ENCODE measurements around the gene DUSP3. TPM values are rescaled to one million over a fixed set of nuclear protein-coding genes. Genes with fewer than 3 reads are reported as not detected.
"Not testable (repeated sequence)": the region's sequence is repeated elsewhere in the genome, so short reads cannot be mapped to it uniquely, and the experiment has no call there.

Gene DUSP3
- total RNA-seq, 1 donor from 2014 or later, result 3.8 TPM

- intact Hi-C loops (cut with micrococcal nuclease), result no loop called here
These were observed 23.1 kb upstream of the DUSP3 start for GRCh38 chr17:43801844-43802243.

- intact Hi-C loops (cut with micrococcal nuclease), result no loop called here
These were observed 22.0 kb upstream of the DUSP3 start for GRCh38 chr17:43800736-43801135.

- intact Hi-C loops (cut with micrococcal nuclease), result no loop called here
These were observed 20.3 kb upstream of the DUSP3 start for GRCh38 chr17:43799047-43799446.

- intact Hi-C loops (cut with micrococcal nuclease), result not testable (repeated sequence)
These were observed 19.2 kb upstream of the DUSP3 start for GRCh38 chr17:43798024-43798423.

GRCh38 chr17:43792668-43793067, 13.9 kb upstream of the DUSP3 start:
- intact Hi-C loops (cut with micrococcal nuclease), result not testable (repeated sequence)

GRCh38 chr17:43791589-43791988, 12.8 kb upstream of the DUSP3 start:
- intact Hi-C loops (cut with micrococcal nuclease), result no loop called here

- intact Hi-C loops (cut with micrococcal nuclease), result no loop called here
These were observed 11.6 kb upstream of the DUSP3 start for GRCh38 chr17:43790311-43790940.

- intact Hi-C loops (cut with micrococcal nuclease), result no loop called here
These were observed 10.7 kb upstream of the DUSP3 start for GRCh38 chr17:43789482-43789881.

- intact Hi-C loops (cut with micrococcal nuclease), result no loop called here
These were observed 9.8 kb upstream of the DUSP3 start for GRCh38 chr17:43788540-43788939.

GRCh38 chr17:43787728-43788127, 9.0 kb upstream of the DUSP3 start:
- intact Hi-C loops (cut with micrococcal nuclease), result no loop called here

- intact Hi-C loops (cut with micrococcal nuclease), result no loop called here
These were observed 5.9 kb upstream of the DUSP3 start for GRCh38 chr17:43784628-43785101.

GRCh38 chr17:43784068-43784467, 5.3 kb upstream of the DUSP3 start:
- intact Hi-C loops (cut with micrococcal nuclease), result no loop called here

GRCh38 chr17:43782913-43783680, 4.3 kb upstream of the DUSP3 start:
- intact Hi-C loops (cut with micrococcal nuclease), result no loop called here

- intact Hi-C loops (cut with micrococcal nuclease), result no loop called here
These were observed 1.4 kb upstream of the DUSP3 start, which contains the start of gene CFAP97D1 for GRCh38 chr17:43780135-43780534. Gene CFAP97D1 (plus strand): TSS chr17:43780435. CDS start chr17:43780463, 28 bp downstream.

- intact Hi-C loops (cut with micrococcal nuclease), result loop anchor here (2.0 kb wide), 1 partner anchor 227 kb away; no protein-coding TSS in a partner anchor
These were observed 658 bp upstream of the DUSP3 start for GRCh38 chr17:43779145-43780125.

GRCh38 chr17:43774304-43775250, 4.2 kb downstream of the DUSP3 start:
- intact Hi-C loops (cut with micrococcal nuclease), result no loop called here

GRCh38 chr17:43772877-43773648, 5.7 kb downstream of the DUSP3 start:
- intact Hi-C loops (cut with micrococcal nuclease), result no loop called here

- intact Hi-C loops (cut with micrococcal nuclease), result no loop called here
These were observed 7.3 kb downstream of the DUSP3 start for GRCh38 chr17:43771463-43771862.

- intact Hi-C loops (cut with micrococcal nuclease), result no loop called here
These were observed 7.8 kb downstream of the DUSP3 start for GRCh38 chr17:43770957-43771356.

GRCh38 chr17:43769859-43770258, 8.9 kb downstream of the DUSP3 start:
- intact Hi-C loops (cut with micrococcal nuclease), result no loop called here

Data from T-helper 2 cell treated with Interferon-gamma antibody and Interleukin-4, amounts not matched to agents 100 ng/mL and 5 ng/mL, for 36 hours (primary cell).